ENCODE data around the gene ABCF3.
"Not testable (repeated sequence)": the region's sequence is repeated elsewhere in the genome, so short reads cannot be mapped to it uniquely, and the experiment has no call there.

The ABCF3 gene, protein sequence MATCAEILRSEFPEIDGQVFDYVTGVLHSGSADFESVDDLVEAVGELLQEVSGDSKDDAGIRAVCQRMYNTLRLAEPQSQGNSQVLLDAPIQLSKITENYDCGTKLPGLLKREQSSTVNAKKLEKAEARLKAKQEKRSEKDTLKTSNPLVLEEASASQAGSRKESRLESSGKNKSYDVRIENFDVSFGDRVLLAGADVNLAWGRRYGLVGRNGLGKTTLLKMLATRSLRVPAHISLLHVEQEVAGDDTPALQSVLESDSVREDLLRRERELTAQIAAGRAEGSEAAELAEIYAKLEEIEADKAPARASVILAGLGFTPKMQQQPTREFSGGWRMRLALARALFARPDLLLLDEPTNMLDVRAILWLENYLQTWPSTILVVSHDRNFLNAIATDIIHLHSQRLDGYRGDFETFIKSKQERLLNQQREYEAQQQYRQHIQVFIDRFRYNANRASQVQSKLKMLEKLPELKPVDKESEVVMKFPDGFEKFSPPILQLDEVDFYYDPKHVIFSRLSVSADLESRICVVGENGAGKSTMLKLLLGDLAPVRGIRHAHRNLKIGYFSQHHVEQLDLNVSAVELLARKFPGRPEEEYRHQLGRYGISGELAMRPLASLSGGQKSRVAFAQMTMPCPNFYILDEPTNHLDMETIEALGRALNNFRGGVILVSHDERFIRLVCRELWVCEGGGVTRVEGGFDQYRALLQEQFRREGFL

DNA sequence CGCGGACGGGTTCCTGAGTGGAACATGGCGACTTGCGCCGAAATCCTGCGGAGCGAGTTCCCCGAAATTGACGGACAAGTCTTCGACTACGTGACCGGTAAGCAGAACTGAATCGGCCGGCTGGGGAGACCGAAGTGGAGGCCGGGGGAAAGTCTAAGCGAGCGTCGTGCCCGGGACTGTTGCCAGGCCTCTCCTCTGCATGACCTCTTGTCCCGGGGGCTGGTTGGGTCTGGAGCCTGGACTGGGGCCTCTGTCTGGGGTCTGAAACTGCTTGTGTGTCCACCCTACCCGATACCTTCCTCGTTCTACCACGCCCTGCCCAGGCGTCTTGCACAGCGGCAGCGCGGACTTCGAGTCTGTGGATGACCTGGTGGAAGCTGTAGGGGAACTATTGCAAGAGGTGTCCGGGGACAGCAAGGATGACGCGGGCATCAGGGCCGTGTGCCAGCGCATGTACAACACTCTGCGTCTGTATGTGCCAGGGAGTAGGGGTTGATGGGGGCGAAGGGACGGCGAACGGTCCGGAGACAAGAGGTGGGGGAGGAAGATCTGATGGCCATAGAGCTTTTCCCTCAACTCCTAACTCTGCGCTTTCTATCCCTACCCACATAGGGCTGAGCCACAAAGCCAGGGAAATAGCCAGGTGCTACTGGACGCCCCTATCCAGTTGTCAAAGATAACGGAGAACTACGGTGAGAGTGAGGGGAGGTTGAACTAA, at the start of gene ABCF3:
Gene ABCF3, plus strand, starts transcription at position 16 of the 718 bp plus-strand sequence. Its CDS starts 9 bp downstream, at position 25.
- peak; percentile 29 to 32 for DNase-seq

DNA sequence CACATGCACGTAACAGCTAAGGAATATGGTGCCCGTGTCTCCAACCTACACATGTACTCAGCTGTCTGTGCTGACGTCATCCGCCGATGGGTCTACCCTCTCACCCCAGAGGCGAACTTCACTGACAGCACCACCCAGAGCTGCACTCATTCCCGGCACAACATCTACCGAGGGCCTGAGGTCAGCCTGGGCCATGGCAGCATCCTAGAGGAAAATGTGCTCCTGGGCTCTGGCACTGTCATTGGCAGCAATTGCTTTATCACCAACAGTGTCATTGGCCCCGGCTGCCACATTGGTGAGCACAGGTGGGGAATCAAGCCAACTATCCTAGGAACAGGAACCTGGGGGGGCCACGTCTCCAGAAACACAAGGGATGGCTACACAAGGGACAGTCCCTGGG, 45.6 kb upstream of the ABCF3 start:
- DNase-seq = no peak

DNA sequence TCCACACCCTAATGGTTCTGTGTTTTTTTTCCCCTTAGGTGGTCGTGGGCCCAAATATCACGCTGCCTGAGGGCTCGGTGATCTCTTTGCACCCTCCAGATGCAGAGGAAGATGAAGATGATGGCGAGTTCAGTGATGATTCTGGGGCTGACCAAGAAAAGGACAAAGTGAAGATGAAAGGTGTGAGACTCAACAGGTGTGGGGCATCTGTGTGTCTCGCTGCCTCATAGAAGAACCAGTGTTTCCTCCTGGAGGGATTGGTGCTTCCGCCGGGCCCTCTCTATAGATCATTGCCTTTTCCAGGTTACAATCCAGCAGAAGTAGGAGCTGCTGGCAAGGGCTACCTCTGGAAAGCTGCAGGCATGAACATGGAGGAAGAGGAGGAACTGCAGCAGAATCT, 43.8 kb upstream of the ABCF3 start:
- DNase-seq = no peak

DNA sequence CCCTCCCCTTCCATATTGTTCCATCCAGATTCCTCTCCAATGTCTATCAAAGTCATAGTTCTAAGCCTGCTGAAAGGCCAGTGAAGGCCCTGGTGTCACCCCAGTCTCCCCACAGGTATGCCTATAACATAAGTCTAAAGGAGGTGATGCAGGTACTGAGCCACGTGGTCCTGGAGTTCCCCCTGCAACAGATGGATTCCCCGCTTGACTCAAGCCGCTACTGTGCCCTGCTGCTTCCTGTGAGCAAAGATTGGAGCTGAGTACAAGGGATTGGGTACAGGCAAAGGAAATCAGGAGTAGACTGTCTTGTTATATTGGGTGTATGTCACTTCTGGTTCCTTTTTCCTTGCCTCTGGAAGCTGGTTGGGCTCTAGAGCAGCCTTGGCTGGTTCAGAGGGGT, 42.7 kb upstream of the ABCF3 start:
- DNase-seq = no peak

DNA sequence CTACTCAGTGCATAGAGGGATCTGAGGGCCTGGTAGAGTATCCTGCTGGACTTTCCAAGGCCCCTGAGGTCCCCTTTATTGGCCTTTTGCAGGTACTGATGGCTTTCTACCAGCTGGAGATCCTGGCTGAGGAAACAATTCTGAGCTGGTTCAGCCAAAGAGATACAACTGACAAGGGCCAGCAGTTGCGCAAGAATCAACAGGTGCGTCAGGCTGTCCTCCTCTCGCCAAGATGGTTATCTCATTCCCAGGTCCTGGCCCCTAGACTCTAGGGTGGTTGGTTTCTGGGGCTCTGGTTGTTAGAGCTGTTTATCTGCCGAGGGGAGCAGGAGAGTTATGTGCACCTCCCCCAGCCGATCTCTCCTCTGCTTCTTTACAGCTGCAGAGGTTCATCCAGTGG, 41.5 kb upstream of the ABCF3 start:
- DNase-seq = no peak

DNA sequence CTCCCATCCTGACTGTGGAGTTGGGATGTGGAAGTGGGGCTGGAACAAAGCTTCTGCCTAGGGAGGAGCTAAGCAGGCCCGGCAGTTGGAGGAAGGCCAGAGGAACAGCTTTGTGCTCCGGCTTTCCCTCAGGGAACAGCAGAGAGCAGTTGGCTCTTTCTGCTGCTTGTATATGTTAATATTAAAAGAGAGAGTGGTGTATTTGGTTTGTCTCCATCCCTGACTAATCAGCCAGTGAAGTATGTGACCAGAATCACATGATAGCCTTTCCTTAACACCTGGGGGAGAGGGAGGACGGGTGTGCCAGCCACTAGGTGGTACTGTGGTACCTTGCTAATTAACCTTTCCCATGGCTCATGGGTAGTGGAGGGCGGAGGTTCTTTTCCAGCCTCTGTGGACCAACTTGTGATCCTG, 40.9 kb upstream of the ABCF3 start:
- peak in 1 of 2 donors; percentile 31 for DNase-seq

DNA sequence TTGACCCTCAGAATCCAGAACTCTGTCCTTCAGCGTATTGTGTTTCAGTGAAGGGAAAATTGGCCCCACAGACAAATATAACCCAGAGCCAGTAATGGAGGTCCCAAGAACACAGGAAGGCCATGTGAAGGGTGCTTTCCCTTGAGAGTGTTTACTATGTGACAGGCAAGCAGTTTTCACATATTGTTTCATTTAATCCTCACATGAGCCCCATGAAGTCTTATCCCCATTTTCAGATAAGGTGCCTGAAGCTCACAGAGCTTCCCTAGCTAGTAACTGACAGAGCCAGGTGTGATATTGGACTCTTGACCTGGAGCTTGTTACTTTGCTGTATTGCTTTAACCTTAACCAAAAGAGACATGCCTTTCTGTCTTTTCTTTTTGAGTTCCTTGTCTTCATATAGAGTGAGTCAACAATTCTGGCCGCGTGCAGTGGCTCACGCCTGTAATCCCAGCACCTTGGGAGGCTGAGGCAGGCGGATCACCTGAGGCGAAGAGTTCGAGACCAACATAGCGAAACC, 40.2 kb upstream of the ABCF3 start:
- no peak for DNase-seq

DNA sequence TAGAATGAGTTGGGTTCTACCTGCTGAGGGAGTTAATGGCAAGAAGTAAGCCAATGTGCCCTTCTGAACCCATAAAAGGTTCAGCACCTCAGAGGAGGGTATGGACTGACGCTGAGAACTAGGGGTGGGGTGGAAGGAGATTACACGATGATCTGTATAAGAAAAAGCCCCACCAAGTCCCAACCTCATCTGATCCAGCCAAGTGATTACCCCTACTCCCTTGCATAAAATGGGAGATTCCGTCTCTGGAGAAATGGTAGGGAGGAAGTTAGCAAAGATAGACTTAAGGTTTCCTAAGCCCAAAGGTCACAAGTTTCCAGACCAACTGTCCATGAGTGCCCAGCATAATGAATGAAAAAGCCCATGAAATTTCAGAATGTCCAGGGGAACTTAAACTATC, 37.9 kb upstream of the ABCF3 start:
- peak; percentile 98 for DNase-seq

DNA sequence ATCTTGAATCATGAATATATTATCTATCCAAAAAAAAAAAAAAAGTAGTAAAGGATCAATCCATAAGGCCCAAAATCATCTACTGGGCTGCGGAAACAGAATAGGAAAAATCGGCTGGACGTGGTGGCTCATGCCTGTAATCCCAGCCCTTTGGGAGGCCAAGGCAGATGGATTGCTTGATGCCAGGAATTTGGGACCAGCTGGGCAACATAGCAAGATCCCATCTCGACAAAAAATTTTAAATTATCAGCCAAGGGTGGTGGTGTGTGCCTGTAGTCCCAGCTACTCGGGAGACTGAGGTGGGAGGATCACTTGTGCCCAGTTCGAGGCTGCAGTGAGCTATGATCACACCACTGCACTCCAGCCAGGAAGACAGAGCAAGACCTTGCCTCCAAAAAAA, 36.9 kb upstream of the ABCF3 start:
- no peak for DNase-seq

DNA sequence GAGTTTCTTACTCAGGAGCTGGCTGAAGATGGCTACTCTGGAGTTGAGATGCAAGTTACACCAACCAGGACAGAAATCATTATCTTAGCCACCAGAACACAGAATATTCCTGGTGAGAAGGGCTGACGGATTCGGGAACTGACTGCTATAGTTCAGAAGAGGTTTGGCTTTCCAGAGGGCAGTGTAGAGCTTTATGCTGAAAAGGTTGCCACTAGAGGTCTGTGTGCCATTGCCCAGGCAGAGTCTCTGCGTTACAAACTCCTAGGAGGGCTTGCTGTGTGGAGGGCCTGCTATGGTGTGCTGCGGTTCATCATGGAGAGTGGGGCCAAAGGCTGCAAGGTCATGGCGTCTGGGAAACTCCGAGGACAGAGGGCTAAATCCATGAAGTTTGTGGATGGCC, 36.2 kb upstream of the ABCF3 start:
- DNase-seq = not testable (repeated sequence)

DNA sequence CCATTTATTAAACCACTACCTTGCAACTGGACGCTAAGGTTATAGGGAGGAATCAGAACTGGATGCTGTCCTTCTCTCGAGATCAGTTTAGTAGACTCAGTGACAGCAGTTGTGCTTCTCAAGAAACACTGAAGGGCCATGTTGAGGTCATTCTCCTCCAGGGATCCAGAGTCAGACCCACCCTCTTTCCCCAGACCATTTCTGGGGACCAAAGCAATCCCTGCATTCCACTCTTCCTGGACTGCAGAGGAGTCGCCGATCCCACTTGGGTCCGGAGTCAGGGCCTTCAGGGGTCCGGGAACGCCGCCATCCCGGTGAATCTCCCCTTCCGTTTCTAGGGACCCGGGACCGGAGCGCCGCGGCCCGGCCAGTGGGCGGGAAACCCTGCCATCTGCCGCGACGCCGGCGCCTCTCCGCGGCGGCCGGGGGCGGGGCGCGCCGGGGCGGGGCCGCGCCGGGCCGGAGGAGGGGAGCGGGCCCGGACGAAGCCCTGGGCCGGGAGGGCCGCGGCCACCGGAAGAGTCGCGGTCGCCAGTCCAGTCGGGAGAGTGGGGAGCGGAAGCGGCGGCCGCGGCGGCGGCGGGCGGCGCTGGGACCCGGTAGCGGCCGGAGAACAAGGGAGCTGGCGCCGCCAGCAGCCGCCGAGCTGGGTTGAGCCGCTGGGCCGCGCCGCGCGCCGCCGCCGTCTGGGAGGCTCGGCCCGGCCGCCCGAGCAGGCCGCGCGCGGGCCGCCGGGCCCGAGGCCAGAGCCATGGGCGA, 30.9 kb upstream of the ABCF3 start, which contains the start of gene DVL3:
Gene DVL3, plus strand, starts transcription at position 493 of the 759 bp plus-strand sequence. Its CDS starts 259 bp downstream, at position 752.
- peak; percentile 51 to 53 for DNase-seq

DNA sequence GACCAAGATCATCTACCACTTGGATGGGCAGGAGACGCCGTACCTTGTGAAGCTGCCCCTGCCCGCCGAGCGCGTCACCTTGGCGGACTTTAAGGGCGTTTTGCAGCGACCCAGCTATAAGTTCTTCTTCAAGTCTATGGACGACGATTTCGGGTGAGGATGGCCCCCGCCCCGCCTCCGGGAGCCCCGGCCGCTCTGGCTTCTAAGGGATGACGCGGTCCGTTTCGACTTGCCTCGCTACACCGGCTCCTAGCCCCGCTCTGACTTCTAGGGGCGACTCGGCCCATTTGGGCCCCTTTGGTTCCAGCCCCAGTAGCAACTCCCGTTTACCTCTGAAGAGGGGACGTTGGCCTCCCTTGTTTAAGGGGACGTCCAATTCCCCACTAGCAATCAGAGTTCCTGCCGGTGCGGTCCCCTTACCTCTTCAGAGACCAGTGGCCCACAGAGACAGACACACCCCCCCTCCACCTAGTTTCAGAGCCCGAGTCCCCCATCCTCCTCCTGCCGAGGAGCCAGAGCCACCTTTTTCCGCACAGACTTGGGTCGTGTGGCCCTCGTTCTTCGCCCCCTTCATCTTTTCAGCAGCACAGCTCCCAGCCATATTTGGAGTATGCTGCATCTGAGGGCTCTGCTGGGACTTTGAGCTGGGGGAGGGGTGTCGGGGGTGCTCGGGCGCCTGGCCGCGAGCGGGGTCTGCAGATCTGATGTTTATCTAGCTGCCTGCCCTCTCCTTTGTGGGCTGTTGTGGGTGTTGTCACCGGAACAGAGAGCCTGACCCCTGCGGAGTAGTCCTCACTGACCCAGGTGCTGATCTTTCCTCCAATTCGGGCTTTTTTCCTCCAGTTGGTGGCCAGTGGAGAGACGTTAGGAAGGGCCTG, 30.1 kb upstream of the ABCF3 start:
- peak in 1 of 2 donors; percentile 47 for DNase-seq

DNA sequence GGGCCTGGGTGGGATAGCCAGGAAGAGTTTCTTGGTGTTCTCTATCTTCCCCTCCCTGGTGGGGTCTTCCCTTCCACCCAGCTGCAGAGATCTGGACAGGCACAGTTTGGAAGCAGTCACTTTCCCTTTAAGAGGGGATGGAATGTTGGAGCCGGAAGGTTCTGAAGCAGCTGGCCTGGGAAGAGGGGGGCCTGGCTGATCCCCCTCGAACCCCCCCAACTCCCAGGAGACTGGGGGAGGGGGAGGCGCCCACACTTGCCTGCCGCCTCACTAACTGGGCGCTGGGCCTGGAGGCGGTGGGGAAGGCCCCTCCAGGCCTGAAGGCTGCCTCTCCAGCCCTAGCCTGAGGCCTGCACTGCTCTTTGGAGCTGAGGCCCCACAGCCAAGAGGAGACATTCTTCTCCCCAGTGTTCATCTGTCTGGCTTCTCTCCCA, 29.5 kb upstream of the ABCF3 start:
- DNase-seq = no peak

DNA sequence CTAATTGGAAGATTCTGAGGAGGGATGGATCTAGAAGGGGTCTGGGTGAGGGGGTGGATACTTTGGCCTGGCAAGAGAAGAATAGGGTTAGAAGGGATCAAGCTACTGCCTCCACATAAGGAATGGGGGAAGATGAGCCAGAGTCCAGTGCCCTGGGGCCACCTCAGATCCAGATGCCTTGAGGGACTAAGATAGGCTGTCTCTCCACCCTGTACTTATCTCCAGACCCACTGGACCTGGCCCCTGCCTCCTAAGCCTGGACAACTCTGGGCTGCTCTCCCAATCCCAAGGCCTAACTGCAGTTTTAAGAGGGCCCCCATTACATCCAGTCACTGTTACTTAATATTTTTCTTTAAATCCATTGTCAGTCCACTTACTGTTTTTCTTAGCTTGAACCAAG, 28.8 kb upstream of the ABCF3 start:
- no peak for DNase-seq

DNA sequence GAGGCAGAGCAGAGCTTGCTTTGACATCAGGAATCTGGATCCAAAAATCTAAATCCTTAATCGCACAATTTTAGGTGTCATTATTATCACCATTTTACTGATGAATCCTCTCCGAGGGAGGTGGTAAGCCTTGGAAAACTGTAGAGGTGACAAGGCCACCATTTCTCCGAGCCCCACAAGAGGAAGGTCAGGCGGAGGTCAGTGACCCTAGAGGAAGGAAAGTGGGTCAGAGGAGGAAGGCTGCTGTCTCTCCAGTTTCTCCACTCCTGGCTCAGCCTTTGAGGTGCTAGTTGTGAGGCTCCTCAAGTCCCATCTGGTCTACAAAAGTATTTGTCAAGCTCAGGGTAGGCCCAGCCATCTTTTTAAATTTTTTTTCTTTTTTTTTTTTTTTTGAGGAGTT, 27.6 kb upstream of the ABCF3 start:
- DNase-seq = peak in 1 of 2 donors; percentile 40

DNA sequence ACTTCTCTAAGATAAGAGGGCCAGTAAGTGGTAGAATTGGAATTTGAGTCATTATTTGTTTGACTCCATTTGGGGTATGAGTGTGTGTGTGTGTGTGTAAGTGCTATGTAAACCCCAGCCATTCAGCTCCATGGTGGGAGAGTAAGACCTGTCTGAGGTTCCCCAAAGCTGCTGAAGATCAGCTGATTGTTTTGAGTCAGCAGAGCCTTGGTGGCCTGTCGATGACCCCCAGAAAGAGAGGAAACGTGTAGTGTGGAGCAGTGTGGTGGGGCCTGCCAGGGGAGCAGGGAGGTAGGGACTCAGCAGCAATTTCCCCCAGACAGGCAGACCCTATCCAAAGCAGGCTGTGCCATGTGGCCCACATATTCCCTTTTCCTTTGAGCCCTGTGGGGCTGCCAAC, 25.5 kb upstream of the ABCF3 start:
- DNase-seq = peak; percentile 53 to 75

DNA sequence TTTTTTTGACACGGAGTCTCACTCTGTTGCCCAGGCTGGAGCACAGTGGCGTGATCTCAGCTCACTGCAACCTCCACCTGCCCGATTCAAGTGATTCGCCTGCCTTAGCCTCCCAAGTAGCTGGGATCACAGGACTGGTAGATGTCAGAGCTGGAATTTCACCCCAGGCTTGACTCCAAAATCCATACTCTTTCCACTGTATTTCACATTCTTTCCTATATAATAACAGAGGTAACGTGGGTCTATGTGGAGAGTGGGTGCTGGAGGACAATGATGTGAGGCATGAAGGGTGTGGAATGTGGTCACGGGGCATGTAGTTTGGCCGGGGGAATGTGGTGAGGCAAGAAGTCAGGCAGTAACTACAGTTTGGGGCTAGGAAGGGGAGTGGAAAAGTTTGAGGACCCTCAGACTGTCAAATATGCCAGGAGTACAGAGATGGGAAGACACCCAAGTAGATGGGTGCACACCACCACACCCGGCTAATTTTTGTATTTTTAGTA, 23.4 kb upstream of the ABCF3 start:
- not testable (repeated sequence) for DNase-seq

DNA sequence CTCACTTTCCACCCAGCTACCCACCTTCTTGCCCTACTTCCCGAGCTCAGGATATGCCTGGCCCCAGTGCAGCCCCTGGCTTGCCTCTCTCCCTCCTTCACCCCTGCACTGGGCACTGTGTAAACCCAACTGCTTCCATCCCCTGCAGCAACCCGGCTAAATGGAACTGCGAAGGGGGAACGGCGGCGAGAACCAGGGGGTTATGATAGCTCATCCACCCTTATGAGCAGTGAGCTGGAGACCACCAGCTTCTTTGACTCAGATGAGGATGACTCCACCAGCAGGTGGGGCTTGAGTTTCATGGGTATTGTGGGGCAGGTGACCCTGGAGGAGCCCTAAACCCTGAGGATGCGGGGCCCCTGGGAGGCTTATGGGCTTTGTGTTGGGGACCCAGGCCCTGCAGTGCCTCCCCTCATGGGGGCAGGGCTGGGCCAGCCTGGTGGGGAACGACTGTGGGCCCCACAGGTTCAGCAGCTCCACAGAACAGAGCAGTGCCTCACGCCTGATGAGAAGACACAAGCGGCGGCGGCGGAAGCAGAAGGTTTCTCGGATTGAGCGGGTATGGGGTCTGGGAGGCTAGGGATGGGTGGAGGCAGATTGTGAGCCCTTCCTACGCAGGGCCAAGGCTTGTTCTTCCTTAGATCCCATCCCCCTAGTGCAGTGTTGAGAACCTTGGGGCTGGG, 21.2 kb upstream of the ABCF3 start:
- no peak for DNase-seq

DNA sequence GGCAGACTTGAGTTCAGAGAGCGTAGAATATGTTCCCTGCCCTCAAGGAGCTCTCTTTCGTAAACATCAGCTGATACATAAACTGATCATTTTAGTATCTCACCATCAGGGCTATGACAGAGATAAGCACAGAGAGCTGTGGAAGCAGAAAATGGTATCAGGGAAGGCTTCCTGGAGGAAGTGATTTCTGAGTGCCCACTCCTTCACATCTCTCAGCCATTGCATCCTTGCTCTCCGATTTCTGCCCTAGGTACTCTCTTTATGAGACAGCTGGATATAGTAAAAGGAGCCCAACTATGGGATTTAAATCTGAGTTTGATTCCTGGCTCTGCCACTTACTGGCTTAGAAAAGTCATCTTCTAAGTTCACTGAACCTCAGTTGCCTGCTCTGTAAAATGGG, 20.5 kb upstream of the ABCF3 start:
- DNase-seq = no peak

DNA sequence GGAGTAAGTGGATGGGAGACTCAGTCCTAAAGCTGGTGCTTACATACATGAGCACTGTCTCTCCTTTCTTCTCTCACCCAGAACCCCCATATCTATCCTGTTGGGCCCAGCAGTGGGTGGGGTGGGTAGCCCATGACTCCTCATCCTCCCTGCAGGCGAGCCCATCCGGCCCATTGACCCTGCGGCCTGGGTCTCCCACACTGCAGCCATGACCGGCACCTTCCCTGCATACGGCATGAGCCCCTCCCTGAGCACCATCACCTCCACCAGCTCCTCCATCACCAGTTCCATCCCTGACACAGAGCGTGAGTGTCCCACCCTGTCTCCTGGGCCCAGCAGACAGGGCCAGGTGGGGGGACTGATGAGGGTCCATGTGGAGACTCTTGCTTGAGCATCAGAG, 19.3 kb upstream of the ABCF3 start:
- no peak for DNase-seq

DNA sequence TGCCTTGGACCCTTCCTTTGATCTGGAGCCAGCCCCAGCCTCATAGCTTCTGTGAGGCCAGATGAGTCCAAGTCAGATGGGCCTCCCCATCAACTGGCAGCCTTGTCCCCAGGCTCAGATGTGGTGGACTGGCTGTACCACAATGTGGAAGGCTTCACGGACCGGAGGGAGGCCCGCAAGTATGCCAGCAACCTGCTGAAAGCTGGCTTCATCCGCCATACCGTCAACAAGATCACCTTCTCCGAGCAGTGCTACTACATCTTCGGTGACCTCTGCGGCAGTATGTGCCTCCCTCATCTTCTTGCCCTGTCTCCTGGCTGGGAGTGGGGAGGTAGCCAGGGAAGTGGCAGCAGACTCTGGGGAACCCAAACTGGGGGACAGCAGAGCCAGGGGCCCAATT, 18.2 kb upstream of the ABCF3 start:
- DNase-seq = no peak

All from inflammatory macrophage treated with lipopolysaccharide for 1 hour (primary cell).